Esophagus muscularis mucosa (tissue), 4 donors: ENCODE results near the gene DND1. TPM values are rescaled to one million over a fixed set of nuclear protein-coding genes. Genes with fewer than 3 reads are reported as not detected.

Source experiments
- DNase-seq: peaks from one replicate; pipeline ENCODE4 v3.0.0-alpha.2; 2017; ENCODE audit errors: extremely low spot score
- H3K27ac ChIP-seq, 4 donors: fragments of 200-600 bp; sonication (generic); replicated peaks in 1 of 4; 1 replicate in 3 of 4; 2 replicates in 1 of 4; pipeline ENCODE4 v1.5.1; 2016 to 2019; ENCODE audit warnings: mild to moderate bottlenecking in 1 of 4
- H3K27me3 ChIP-seq, 4 donors: fragments of 200-600 bp; sonication (generic); one replicate each; pipeline versions ENCODE4 v1.5.1 to v1.6.0; 2016 to 2019
- H3K36me3 ChIP-seq, 4 donors: fragments of 200-600 bp; sonication (generic); one replicate each; pipeline ENCODE4 v1.5.1; 2016 to 2019
- H3K4me1 ChIP-seq, 4 donors: fragments of 200-600 bp; sonication (generic); one replicate each; pipeline ENCODE4 v1.5.1; 2016 to 2019
- H3K4me3 ChIP-seq, 4 donors: fragments of 200-600 bp; sonication (generic); 1 replicate in 2 of 4; 2 replicates in 2 of 4; pipeline ENCODE4 v1.5.1; 2016 to 2019; ENCODE audit warnings: mild to moderate bottlenecking in 4 of 4, moderate library complexity in 1 of 4
- H3K9me3 ChIP-seq, 4 donors: fragments of 200-600 bp; sonication (generic); 1 replicate in 3 of 4; 2 replicates in 1 of 4; pipeline ENCODE4 v1.5.1; 2016 to 2019
- EP300 ChIP-seq: sonication (generic); formaldehyde crosslinking; IDR thresholded peaks from one replicate; pipeline ENCODE4 v1.6.1; 2017; ENCODE audit warnings: antibody characterized with exemption
- POLR2A ChIP-seq: fragments of 450-650 bp; IDR thresholded peaks from one replicate; pipeline ENCODE4 v1.6.1; 2017; ENCODE audit warnings: antibody characterized with exemption, moderate library complexity, mild to moderate bottlenecking, low read depth
- POLR2AphosphoS5 ChIP-seq, 2 donors: sonication (generic); formaldehyde crosslinking; IDR thresholded peaks; one replicate each; pipeline ENCODE4 v1.6.1; 2017; ENCODE audit warnings: antibody characterized with exemption in 2 of 2
- WGBS: methylation state at CpG from one replicate; pipeline ENCODE4 v1.1.5; 2018; 5-methylcytosine and 5-hydroxymethylcytosine counted together
- intact Hi-C: fragments of 100-400 bp; cut with DNase I; formaldehyde crosslinking; loops from one replicate; pipeline ENCODE4 v1.15.1; 2023
- small RNA-seq, 3 donors: library from RNA; depleted of rRNA; stranded (forward); fragments of <200 nt; gene quantifications; one replicate each; pipeline ENCODE3, GENCODE V24; 2016
- total RNA-seq, 4 donors: library from RNA; depleted of rRNA; stranded (reverse); fragments of >200 nt; gene quantifications; one replicate each; pipeline versions ENCODE4 v1.1.0 to v1.2.1, GENCODE V29; 2016
- TF ChIP-seq, protein P1 (sequence below), 3 experiments: fragments of 200-600 bp in 2 of 3; fragments of 450-650 bp in 1 of 3; sonication (generic) in 2 of 3; IDR thresholded peaks; one replicate each; pipeline ENCODE4 v1.5.1; 2017 to 2019; ENCODE audit warnings: antibody characterized with exemption in 3 of 3, mild to moderate bottlenecking in 2 of 3, moderate library complexity in 1 of 3

DND1 gene
- total RNA-seq, 4 donors from 2014 or later: 0.46 to 0.83 (median 0.66) TPM; not detected in 1

- Histone ChIP-seq H3K4me3 (no peak overlapping the region), H3K4me1 (no peaks in the 10 kb centered on the region), H3K27ac (no peak overlapping the region), H3K36me3 (no peaks in the 10 kb centered on the region), H3K27me3 (no peaks in the 10 kb centered on the region), H3K9me3 (no peaks in the 10 kb centered on the region)
- TF ChIP-seq EP300 (no peak), POLR2A (no peak), POLR2AphosphoS5 (IDR thresholded peaks at IDR 0.05) (no peak)
- TF ChIP-seq, protein P1, sequence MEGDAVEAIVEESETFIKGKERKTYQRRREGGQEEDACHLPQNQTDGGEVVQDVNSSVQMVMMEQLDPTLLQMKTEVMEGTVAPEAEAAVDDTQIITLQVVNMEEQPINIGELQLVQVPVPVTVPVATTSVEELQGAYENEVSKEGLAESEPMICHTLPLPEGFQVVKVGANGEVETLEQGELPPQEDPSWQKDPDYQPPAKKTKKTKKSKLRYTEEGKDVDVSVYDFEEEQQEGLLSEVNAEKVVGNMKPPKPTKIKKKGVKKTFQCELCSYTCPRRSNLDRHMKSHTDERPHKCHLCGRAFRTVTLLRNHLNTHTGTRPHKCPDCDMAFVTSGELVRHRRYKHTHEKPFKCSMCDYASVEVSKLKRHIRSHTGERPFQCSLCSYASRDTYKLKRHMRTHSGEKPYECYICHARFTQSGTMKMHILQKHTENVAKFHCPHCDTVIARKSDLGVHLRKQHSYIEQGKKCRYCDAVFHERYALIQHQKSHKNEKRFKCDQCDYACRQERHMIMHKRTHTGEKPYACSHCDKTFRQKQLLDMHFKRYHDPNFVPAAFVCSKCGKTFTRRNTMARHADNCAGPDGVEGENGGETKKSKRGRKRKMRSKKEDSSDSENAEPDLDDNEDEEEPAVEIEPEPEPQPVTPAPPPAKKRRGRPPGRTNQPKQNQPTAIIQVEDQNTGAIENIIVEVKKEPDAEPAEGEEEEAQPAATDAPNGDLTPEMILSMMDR (IDR thresholded peaks at IDR 0.05): no peak
- intact Hi-C loops: no loop called here
- no peak for DNase-seq
- 59% methylated on average over 3 of the region's 3 CpGs for WGBS
Measured at GRCh38 chr5:140622301-140622700, 51.1 kb downstream of the DND1 start.

Small RNAs within 50 kb of the gene (small RNA-seq; reads per million reads assigned to genes)
- gene VTRNA1-1 (64.3 to 184 (median 97.4) reads per million in 3 donors), gene VTRNA1-2 (0.17 to 1.7 (median 0.19) reads per million in 3 donors)

Other genes with a start within 250 kb of the DND1 start
- gene EIF4EBP3, start 125.9 kb downstream of the DND1 start, total RNA-seq: 10 to 100 TPM in 1 of 4 donors, 1 to 10 TPM in 3; 7.8 to 25.3 (median 9.2) TPM
- 10 to 100 TPM; 17.4 to 29.2 (median 24.7) TPM for gene SRA1, start 116.1 kb downstream of the DND1 start, total RNA-seq
- gene APBB3, start 109.0 kb downstream of the DND1 start, total RNA-seq: 10 to 100 TPM in 3 of 4 donors, 1 to 10 TPM in 1; 6.8 to 12.5 (median 11.8) TPM
- 10 to 100 TPM; 27.8 to 45.1 (median 36.6) TPM for gene SLC35A4, start 108.7 kb downstream of the DND1 start, total RNA-seq
- gene CD14, start 40.4 kb downstream of the DND1 start, total RNA-seq: 100 to 1,000 TPM in 1 of 4 donors, 10 to 100 TPM in 3; 34.9 to 125 (median 56.1) TPM
- 10 to 100 TPM; 14.0 to 41.4 (median 22.2) TPM for gene TMCO6, start 34.1 kb downstream of the DND1 start, total RNA-seq
- 10 to 100 TPM; 52.3 to 63.3 (median 57.4) TPM for gene NDUFA2, start 25.9 kb downstream of the DND1 start, total RNA-seq
- 100 to 1,000 TPM in 3 of 4 donors, 10 to 100 TPM in 1; 98.7 to 159 (median 148) TPM for gene IK, start 25.7 kb downstream of the DND1 start, total RNA-seq
- gene WDR55, start 8.7 kb downstream of the DND1 start, total RNA-seq: 10 to 100 TPM; 17.7 to 23.8 (median 20.6) TPM
- 10 to 100 TPM; 45.7 to 68.7 (median 59.9) TPM for gene HARS1, start 17.8 kb upstream of the DND1 start, total RNA-seq
- 10 to 100 TPM; 19.1 to 22.2 (median 19.2) TPM for gene HARS2, start 17.9 kb upstream of the DND1 start, total RNA-seq
- gene ZMAT2, start 26.9 kb upstream of the DND1 start, total RNA-seq: 10 to 100 TPM; 30.8 to 45.1 (median 38.0) TPM
- gene PCDHA1, start 112.6 kb upstream of the DND1 start, total RNA-seq: not detected
- under 1 TPM in 3 of 4 donors, not detected in 1; 0.13 to 0.42 (median 0.34) TPM for gene PCDHA2, start 121.3 kb upstream of the DND1 start, total RNA-seq
- 1 to 10 TPM in 3 of 4 donors, under 1 TPM in 1; 0.17 to 1.9 (median 1.2) TPM for gene PCDHA3, start 127.5 kb upstream of the DND1 start, total RNA-seq
- 1 to 10 TPM in 1 of 4 donors, under 1 TPM in 3; 0.45 to 1.1 (median 0.66) TPM for gene PCDHA4, start 133.5 kb upstream of the DND1 start, total RNA-seq
- under 1 TPM; 0.17 to 0.69 (median 0.30) TPM for gene PCDHA5, start 148.0 kb upstream of the DND1 start, total RNA-seq
- under 1 TPM; 0.33 to 0.97 (median 0.76) TPM for gene PCDHA6, start 154.4 kb upstream of the DND1 start, total RNA-seq
- 1 to 10 TPM in 1 of 4 donors, under 1 TPM in 3; 0.17 to 1.0 (median 0.37) TPM for gene PCDHA7, start 160.7 kb upstream of the DND1 start, total RNA-seq
- under 1 TPM in 2 of 4 donors, not detected in 2; 0.29 to 0.83 TPM for gene PCDHA8, start 167.6 kb upstream of the DND1 start, total RNA-seq
- gene PCDHA9, start 174.8 kb upstream of the DND1 start, total RNA-seq: under 1 TPM; under 0.01 to 0.42 (median 0.15) TPM
- gene PCDHA10, start 182.3 kb upstream of the DND1 start, total RNA-seq: 1 to 10 TPM in 2 of 4 donors, under 1 TPM in 2; 0.33 to 1.6 (median 1.0) TPM
- under 1 TPM; 0.17 to 0.69 (median 0.34) TPM for gene PCDHA11, start 195.4 kb upstream of the DND1 start, total RNA-seq
- gene PCDHA12, start 201.7 kb upstream of the DND1 start, total RNA-seq: 1 to 10 TPM in 3 of 4 donors, under 1 TPM in 1; 0.66 to 4.8 (median 2.5) TPM
- 1 to 10 TPM in 1 of 4 donors, under 1 TPM in 3; 0.39 to 2.1 (median 0.76) TPM for gene PCDHA13, start 208.5 kb upstream of the DND1 start, total RNA-seq